Activated CD4-positive, alpha-beta T cell treated with anti-CD3 and anti-CD28 coated beads, Interleukin-2, Interleukin-6, amounts not matched to agents 100 ng/mL and 50 ng/mL, durations not matched to agents 16 hours and 8 hours (primary cell): ENCODE measurements around the gene PRDM7.
"Not testable (repeated sequence)": the region's sequence is repeated elsewhere in the genome, so short reads cannot be mapped to it uniquely, and the experiment has no call there.

Experiments used
- DNase-seq: peaks from one replicate; pipeline ENCODE4 v3.0.0-alpha.2; 2020

PRDM7 gene

DNA sequence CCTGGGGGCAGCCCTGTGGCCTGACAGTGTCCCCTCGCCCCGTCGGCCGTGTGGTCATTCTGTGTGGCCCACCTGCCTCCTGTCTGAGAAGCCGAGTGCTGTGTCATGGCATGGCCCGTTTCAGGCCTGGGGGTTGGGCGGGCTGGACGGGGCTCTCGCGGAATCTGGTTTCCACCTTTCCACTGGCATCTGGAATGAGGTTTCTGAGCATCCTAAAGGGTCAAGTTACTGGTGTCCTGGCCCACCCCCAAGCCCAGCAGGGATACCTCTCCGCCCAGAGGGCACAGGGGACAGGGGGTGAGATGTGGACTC is 65.7 kb downstream of the PRDM7 start:
- no peak for DNase-seq

DNA sequence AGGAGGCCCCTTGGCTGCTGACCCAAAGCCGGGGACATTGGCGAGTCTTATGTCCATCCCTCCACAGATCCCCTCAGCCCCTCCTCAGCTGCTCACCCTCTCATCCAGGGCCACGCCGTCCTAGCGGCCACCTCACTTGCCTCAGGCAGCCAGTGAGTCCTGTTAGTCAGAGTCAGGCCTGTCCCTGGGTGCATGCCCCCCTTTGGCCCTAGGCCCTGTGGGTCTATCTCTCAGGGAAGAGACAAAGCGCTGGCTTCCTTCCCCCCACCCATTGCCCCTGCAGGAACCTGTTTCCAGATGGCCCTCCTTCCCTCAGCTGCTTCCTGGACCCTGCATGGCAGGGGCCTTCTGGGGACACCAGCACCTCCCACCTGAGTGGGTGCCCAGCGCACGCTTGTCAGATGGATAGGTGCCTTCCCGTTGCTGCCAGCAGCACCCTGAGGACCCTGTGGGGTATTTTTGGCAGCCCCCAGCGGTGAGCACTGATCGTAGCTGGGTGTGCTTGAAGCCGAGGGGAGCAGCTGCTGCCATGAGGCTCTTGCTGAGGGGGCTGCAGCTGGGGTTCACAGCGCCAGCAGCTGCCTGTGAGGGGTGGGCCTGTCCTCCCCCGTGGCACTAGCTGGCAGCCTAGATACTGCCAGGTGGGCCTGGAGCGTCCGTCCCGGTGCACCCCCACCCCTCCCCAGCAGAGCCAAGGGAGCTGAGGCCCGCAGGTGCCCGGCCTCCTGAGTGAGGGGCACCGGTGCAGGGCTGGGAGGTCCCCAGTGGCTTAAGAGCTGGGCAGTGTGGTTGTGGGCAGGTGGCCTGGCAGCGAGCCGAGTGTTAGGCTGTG is 66.2 kb downstream of the PRDM7 start:
- DNase-seq: no peak

DNA sequence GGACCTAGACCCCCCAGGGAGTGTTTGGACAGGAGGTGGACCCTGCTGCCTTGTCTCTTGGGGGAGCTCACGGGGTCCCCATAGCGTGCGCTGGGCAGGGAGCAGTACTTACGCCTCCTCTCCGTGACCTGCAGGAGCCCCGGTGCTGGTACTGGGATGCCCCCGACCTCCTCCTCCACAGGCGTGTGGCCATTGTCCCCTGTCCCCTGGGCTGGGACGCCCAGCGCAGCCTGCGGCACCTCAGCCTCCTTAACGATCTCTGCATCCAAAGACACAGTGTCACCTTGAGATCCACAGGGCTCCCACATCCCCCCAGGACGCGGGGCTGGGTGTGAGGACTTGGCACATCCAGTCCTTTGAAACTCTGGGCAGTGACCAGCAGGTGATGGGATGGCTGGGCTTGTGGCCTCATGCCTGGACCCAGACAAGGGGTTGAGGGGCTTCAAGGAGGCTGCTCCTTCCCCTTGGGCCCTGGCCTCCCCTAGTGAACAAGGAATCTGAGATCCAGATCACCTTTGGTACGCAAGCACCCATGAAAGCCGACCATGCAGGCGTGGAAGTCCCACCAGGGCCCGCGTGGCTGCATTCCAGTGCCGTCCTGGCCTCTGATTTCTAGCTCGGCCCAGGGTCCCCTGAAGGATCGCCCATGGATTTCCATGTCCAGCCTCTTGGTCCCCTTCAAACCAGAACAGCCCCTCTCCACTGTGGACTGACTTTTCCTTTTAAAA is 67.8 kb downstream of the PRDM7 start:
- no peak for DNase-seq

DNA sequence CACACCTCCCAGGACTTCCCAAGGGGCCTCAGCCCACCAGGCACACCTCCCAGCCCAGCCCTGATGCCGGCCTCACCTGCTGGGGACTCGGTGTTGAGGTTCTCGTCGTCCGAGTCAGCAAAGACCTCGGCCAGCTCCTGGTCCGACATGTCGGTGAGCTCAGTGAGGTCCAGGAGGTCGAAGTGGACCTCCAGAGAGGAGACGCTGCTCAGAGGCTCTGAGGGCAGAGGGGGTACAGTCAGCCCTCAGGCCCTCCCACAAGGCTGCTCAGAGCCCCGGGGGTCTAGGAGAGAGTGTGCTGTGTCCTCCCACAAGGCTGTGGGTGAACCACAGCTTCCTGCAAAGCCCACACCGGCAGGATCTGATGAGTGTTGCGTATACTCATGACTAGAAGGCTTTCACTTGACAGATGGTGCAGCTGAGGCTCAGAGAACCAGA is 68.4 kb downstream of the PRDM7 start:
- DNase-seq: peak; percentile 77

DNA sequence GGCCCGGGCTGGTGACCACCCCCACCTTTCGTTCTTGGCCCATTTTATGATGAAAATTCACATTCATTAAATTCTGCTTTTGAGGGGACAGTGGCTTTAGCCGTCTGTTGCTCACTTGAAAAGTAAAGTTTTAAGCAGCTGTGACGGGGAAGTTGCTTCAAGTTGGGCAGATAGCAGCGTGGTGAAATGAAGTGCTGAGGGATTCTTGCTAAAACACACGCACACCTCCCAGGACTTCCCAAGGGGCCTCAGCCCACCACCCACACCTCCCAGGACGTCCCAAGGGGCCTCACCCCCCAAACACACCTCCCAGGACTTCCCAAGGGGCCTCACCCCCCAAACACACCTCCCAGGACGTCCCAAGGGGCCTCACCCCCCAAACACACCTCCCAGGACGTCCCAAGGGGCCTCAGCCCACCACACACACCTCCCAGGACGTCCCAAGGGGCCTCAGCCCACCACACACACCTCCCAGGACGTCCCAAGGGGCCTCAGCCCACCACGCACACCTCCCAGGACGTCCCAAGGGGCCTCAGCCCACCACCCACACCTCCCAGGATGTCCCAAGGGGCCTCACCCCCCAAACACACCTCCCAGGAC is 69.4 kb downstream of the PRDM7 start:
- not testable (repeated sequence) for DNase-seq

DNA sequence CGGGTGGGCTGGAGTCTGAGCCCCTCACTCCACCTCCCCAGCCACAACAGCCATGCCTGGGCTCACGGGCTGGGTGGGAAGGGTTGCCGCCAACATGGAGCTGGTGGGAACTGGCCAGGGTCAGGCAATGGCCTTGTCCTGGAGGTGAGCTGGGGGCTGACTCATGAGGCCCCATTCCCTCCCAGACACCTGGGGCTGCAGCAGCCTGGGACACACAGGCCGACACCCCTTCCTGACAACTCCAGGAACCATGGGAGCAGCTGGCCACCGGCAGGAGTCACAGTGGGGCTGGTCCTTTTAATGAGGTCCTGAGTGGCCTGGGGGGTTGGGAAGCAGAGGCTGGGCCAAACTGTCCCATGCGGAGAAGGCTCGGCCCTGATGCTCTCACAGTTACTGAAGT is 70.1 kb downstream of the PRDM7 start:
- no peak for DNase-seq
